Uterus (tissue), 4 donors: ENCODE data around the gene TALDO1. TPM values are rescaled to one million over a fixed set of nuclear protein-coding genes. Genes with fewer than 3 reads are reported as not detected.

ENCODE experiments used
- DNase-seq, 2 donors: peaks; one replicate each; pipeline ENCODE4 v3.0.0-alpha.2; 2019 to 2020
- H3K27ac ChIP-seq, 2 donors: fragments of 200-600 bp; sonication (generic); 1 replicate in 1 of 2; 2 replicates in 1 of 2; pipeline ENCODE4 v1.5.1; 2016 to 2018
- H3K27me3 ChIP-seq, 2 donors: fragments of 200-600 bp; sonication (generic); one replicate each; pipeline ENCODE4 v1.5.1; 2018 to 2019; ENCODE audit warnings: control low read depth in 1 of 2
- H3K36me3 ChIP-seq, 2 donors: fragments of 200-600 bp; sonication (generic); one replicate each; pipeline ENCODE4 v1.5.1; 2019; ENCODE audit warnings: control low read depth in 1 of 2
- H3K4me1 ChIP-seq, 2 donors: fragments of 200-600 bp; sonication (generic); one replicate each; pipeline ENCODE4 v1.5.1; 2018 to 2019; ENCODE audit warnings: control low read depth in 1 of 2
- H3K4me3 ChIP-seq, 2 donors: fragments of 200-600 bp; sonication (generic); 1 replicate in 1 of 2; 2 replicates in 1 of 2; pipeline ENCODE4 v1.5.1; 2018 to 2019; ENCODE audit warnings: mild to moderate bottlenecking in 1 of 2
- H3K9me3 ChIP-seq, 2 donors: fragments of 200-600 bp; sonication (generic); one replicate each; pipeline ENCODE4 v1.5.1; 2019; ENCODE audit warnings: control low read depth in 1 of 2
- CTCF ChIP-seq, 4 experiments: fragments of 200-600 bp in 2 of 4; fragments of 450-650 bp in 2 of 4; sonication (generic) in 2 of 4; IDR thresholded peaks; one replicate each; pipeline ENCODE4 v1.5.1; 2016 to 2019; ENCODE audit warnings: antibody characterized with exemption in 4 of 4, mild to moderate bottlenecking in 2 of 4, moderate library complexity in 1 of 4
- POLR2A ChIP-seq, 2 donors: fragments of 450-650 bp; IDR thresholded peaks; one replicate each; pipeline ENCODE4 v1.6.1; 2016; ENCODE audit warnings: antibody characterized with exemption in 2 of 2, mild to moderate bottlenecking in 1 of 2, moderate library complexity in 1 of 2
- intact Hi-C: fragments of 100-400 bp; cut with DNase I; formaldehyde crosslinking; loops from one replicate; pipeline ENCODE4 v1.15.1; 2023; ENCODE audit warnings: low total_unique reads
- total RNA-seq, 4 donors: library from RNA; depleted of rRNA in 3 of 4; stranded (reverse); fragments of >200 nt in 3 of 4; gene quantifications; one replicate each; pipeline versions ENCODE4 v1.1.0 to v1.2.4, GENCODE V29; 2014 to 2023
- donor health status: DM: yes; HTN: yes; CAD: no.

Gene TALDO1
- total RNA-seq, 4 donors from 2014 or later, result 60.3 to 146 (median 66.9) TPM

GRCh38 chr11:725624-726202 is 21.6 kb upstream of the TALDO1 start:
- no peak for DNase-seq
- H3K4me1 ChIP-seq, result peaks cover 0 to 10% of the 10 kb centered on the region in 2 donors
- H3K27ac ChIP-seq, result peak overlapping the region in 1 of 2 donors; percentile 72
- no peak overlapping the region for H3K4me3 ChIP-seq
- H3K27me3 ChIP-seq, result peaks cover 0 to 8% of the 10 kb centered on the region in 2 donors
- no peak for TF ChIP-seq POLR2A (IDR thresholded peaks at IDR 0.05)
- TF ChIP-seq CTCF (IDR thresholded peaks at IDR 0.05), result no peak
- intact Hi-C loops, result no loop called here
- no peaks in the 10 kb centered on the region for H3K36me3 ChIP-seq
- H3K9me3 ChIP-seq, result no peaks in the 10 kb centered on the region

GRCh38 chr11:726278-727220 is 20.7 kb upstream of the TALDO1 start:
- H3K27ac ChIP-seq, result peak overlapping the region in 1 of 2 donors; percentile 72
- H3K4me1 ChIP-seq, result peaks cover 0 to 10% of the 10 kb centered on the region in 2 donors
- DNase-seq, result peak in 1 of 2 donors; percentile 55
- TF ChIP-seq POLR2A (IDR thresholded peaks at IDR 0.05) (no peak), CTCF (IDR thresholded peaks at IDR 0.05) (no peak)
- intact Hi-C loops, result no loop called here
- no peak overlapping the region for H3K4me3 ChIP-seq
- peaks cover 0 to 2% of the 10 kb centered on the region in 2 donors for H3K27me3 ChIP-seq
- no peaks in the 10 kb centered on the region for H3K36me3 ChIP-seq
- no peaks in the 10 kb centered on the region for H3K9me3 ChIP-seq

- peak overlapping the region; percentile 63 to 72 for H3K27ac ChIP-seq
- no peaks in the 10 kb centered on the region for H3K9me3 ChIP-seq
- no peak for DNase-seq
- no peak overlapping the region for H3K4me3 ChIP-seq
- H3K4me1 ChIP-seq, result peaks cover 0 to 10% of the 10 kb centered on the region in 2 donors
- no peaks in the 10 kb centered on the region for H3K36me3 ChIP-seq
- H3K27me3 ChIP-seq, result no peaks in the 10 kb centered on the region
- intact Hi-C loops, result no loop called here
- TF ChIP-seq CTCF (IDR thresholded peaks at IDR 0.05), result no peak
- TF ChIP-seq POLR2A (IDR thresholded peaks at IDR 0.05), result no peak
These were observed 20.0 kb upstream of the TALDO1 start for GRCh38 chr11:727281-727701.

- Histone ChIP-seq H3K36me3 (no peaks in the 10 kb centered on the region), H3K4me1 (peaks cover 0 to 10% of the 10 kb centered on the region in 2 donors), H3K9me3 (no peaks in the 10 kb centered on the region), H3K27ac (peak overlapping the region; percentile 63 to 72), H3K27me3 (no peaks in the 10 kb centered on the region), H3K4me3 (no peak overlapping the region)
- intact Hi-C loops, result no loop called here
- TF ChIP-seq CTCF (IDR thresholded peaks at IDR 0.05) (peak; percentile 95 to 99 (median 98)), POLR2A (IDR thresholded peaks at IDR 0.05) (peak in 1 of 2 donors; percentile 29)
- DNase-seq, result peak; percentile 88 to 91
These were observed 19.2 kb upstream of the TALDO1 start for GRCh38 chr11:727859-728748.
